GM12873 (cell line): ENCODE data around the gene LIMS2.

Source experiments
- TF ChIP-seq, protein P1 (sequence below): IDR thresholded peaks from 2 replicates; pipeline ENCODE4 v1.5.1; 2012; ENCODE audit warnings: low read depth, mild to moderate bottlenecking, moderate library complexity, low read length, control low read depth; ENCODE audit not compliant: insufficient read depth; ENCODE audit errors: missing control alignments

The LIMS2 gene

DNA sequence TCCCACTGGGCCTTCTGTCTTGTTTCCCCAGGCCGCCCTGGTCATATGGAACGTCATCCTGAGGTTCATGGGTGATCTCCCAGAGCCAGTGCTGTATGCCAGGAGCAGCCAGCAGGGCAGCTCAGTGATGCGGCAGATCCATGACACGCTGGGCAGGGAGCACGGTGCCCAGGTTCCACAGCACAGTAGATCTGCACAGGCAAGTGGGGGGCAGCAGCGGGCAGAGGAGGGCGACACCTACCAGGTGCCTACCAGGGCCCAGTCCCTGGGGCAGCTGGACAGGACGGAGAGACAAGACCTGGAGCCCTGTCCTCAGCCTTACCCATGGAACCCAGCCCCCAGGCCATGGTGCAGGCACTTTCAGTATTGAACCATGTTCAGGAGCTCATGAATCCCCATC lies 65.5 kb downstream of the LIMS2 start:
- TF ChIP-seq, protein P1, sequence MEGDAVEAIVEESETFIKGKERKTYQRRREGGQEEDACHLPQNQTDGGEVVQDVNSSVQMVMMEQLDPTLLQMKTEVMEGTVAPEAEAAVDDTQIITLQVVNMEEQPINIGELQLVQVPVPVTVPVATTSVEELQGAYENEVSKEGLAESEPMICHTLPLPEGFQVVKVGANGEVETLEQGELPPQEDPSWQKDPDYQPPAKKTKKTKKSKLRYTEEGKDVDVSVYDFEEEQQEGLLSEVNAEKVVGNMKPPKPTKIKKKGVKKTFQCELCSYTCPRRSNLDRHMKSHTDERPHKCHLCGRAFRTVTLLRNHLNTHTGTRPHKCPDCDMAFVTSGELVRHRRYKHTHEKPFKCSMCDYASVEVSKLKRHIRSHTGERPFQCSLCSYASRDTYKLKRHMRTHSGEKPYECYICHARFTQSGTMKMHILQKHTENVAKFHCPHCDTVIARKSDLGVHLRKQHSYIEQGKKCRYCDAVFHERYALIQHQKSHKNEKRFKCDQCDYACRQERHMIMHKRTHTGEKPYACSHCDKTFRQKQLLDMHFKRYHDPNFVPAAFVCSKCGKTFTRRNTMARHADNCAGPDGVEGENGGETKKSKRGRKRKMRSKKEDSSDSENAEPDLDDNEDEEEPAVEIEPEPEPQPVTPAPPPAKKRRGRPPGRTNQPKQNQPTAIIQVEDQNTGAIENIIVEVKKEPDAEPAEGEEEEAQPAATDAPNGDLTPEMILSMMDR: no peak

DNA sequence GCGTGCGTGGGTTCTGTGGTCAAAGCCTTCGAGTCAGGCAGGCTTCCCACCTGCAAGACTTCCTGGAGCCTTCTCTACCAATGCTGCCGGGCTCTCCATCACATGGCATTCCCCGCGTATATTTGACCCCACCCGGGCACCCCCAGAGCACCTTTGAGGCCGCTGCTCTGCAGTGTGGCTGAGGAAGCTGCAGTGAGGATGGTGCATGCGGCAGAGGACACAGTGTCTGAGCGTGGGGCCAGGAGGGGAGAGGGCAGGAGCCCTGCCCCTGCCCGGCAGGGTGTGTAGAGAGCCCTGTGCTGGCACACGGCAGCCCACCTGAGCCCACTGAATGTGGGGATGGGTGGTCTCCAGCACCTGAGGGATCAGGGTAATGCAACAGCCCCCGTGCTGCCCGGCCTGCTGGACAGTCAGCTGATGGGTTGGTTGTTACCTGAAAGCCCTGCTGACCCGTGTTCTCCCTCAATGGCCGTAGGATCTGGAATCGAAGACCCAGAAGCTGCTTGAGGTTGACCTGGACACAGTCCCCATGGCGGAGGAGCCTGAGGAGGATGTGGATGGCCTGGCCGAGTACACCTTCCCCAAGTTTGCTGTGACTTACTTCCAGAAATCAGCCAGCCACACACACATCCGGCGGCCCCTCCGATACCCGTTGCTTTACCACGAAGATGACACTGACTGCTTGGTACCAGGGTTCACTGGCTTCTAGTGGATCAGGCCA lies 66.1 kb downstream of the LIMS2 start:
- TF ChIP-seq, protein P1: no peak

DNA sequence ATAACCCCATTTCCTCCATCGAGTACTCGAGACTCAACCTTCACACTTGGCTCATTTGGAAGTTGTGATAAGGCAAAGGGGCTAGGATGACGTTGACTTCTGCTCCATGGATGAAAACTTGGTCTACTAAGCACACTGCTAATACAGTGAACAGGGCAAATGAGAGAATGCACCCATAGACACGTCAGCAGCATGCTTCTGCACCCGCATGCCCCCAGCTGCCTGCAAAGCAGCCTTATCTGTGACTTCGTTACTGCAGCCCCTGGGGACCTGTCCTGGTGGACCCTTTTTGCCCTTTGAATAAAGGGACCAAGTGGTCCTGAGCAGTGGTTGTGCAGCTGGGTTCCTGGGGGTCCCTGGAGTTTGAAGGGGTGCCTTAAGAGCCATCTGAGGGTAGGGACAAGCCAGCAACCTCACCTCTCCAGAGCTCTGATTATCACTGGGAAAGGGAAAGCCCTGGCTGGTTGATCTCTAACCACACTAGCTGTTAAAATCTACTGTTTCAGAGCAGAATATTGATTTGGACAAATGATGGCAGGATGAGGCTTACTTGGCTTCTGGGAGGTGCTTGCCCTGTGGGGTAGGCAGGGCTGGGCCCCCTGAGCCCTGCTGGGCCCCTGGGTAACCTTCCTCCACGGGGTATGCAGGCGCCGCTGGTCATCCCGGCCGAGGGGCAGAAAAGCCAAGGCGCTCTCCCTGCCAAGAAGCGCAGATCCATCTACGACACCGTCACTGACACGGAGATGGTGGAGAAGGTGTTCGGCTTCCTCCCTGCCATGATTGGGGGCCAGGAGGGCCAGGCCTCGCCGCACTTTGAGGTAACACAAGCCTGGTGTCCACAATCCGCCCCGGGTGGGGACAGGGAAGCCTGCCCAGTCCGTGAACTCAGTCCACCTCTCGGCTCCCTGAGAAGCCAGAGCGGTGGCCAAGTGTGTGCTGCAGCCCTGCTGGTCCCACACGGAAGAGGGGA lies 67.0 kb downstream of the LIMS2 start:
- TF ChIP-seq, protein P1: no peak

DNA sequence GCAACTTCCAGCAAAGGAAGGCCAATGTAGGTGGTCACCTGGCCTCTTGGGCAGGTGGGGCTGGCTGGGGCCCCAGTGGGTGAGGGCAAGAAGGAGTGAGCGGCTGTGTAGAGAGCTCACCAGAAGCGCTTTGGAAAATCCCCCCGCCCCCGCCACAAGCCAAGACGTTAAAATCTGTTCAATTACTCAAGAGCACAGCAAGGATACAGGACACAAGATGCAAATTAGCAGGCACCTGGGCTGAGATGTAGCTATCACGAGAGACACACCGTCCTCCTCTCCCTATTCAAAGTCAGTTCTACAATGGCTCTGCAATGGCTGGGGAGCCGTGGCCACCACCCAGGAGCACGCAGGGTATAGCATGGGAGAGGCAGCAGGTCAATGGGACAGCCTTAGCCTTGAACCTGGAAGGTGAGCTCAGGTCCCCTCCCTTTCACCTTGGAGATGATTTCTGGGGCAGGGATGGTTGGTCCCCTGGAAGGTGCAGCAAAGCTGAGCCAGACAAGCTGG lies 67.9 kb downstream of the LIMS2 start:
- TF ChIP-seq, protein P1: no peak

DNA sequence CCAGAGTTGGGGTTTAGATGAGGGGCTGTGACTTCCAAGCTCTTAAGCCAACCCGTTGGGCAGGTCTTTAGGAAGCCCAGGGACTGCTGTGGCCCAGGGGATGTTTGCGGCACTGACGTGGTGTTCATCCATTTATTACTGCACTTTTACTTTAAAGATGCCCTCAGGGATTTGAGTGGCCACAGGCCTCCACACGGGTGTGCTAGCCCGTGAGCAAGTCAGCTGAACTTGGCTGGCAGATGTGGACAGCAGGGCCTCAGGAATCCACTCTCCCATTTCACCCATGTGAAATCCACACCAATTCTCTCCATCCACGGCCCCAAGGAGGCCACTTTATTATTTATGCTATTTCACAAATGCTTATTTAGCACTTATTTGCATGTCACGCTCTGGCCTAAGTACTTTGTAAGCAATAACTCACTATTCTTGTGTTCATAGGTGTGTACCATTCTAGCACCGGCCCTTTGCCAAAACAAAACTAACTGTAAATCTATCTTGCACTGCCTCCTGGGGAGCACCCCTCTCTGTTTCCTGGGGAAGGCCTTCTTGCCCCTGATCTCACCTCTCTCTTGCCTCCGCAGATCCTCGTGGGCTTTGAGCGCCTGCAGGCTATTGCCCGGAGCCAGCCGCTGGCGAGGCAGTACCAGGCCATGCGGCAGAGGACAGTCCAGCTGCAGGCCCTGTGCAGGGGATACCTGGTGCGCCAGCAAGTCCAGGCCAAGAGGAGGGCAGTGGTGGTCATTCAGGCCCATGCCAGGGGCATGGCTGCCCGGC lies 68.5 kb downstream of the LIMS2 start:
- TF ChIP-seq, protein P1: no peak

DNA sequence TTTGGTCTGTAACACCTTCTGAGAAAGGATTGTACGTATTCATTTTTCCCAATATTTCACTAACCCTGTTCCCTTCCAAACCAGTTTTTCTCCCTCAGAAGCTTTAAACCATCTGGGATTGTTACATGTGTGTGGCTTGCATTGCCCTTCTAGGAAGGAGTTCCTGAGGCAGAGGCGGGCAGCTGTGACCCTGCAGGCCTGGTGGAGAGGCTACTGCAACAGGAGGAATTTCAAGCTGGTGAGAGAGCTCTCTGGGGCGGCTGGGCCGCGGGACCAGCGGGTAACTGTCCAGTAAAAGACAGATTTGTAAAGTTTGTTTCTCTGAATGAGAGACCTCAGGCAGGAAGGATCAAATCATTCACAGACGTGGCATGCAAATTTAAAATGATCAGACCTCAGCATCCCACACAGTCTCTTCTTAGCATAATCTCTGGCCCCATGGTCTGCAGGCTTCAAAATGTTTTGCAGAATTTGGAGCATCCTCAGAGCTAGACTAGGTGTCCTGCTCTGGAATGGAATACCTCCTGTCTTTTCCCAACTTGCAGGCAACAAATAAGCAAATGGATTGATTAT lies 69.6 kb downstream of the LIMS2 start:
- TF ChIP-seq, protein P1: no peak
